ENCODE results near the gene RTP2. TPM values are rescaled to one million over a fixed set of nuclear protein-coding genes. Genes with fewer than 3 reads are reported as not detected.
"Not testable (repeated sequence)": the region's sequence is repeated elsewhere in the genome, so short reads cannot be mapped to it uniquely, and the experiment has no call there.

Gene RTP2
- total RNA-seq, 1 donor from 2014 or later = not detected

- DNase-seq (ENCODE audit: low spot score) (no peak), ATAC-seq (no peak)
- intact Hi-C loops (cut with DNase I) = no loop called here
Observed at GRCh38 chr3:187685948-187686347, 16.4 kb downstream of the RTP2 start.

GRCh38 chr3:187684880-187685279 is 17.5 kb downstream of the RTP2 start:
- ATAC-seq (no peak), DNase-seq (ENCODE audit: low spot score) (no peak)
- intact Hi-C loops (cut with DNase I) = no loop called here

- ATAC-seq (no peak), DNase-seq (ENCODE audit: low spot score) (no peak)
- intact Hi-C loops (cut with DNase I) = no loop called here
Observed at GRCh38 chr3:187684444-187684843, 17.9 kb downstream of the RTP2 start.

GRCh38 chr3:187681756-187682155 is 20.6 kb downstream of the RTP2 start:
- ATAC-seq; DNase-seq (ENCODE audit: low spot score); intact Hi-C loops (cut with DNase I): not testable (repeated sequence)

GRCh38 chr3:187679638-187680396 is 22.5 kb downstream of the RTP2 start:
- intact Hi-C loops (cut with DNase I) = loop anchor here (5.0 kb wide), 1 partner anchor 363 kb away; no protein-coding TSS in a partner anchor
- peak; percentile 88 for DNase-seq (ENCODE audit: low spot score)
- peak; percentile 92 for ATAC-seq

- intact Hi-C loops (cut with DNase I) = loop anchor here (5.0 kb wide), 1 partner anchor 361 kb away; no protein-coding TSS in a partner anchor
- DNase-seq (ENCODE audit: low spot score) (peak; percentile 68), ATAC-seq (peak; percentile 83)
Observed at GRCh38 chr3:187678726-187679268, 23.6 kb downstream of the RTP2 start.

- intact Hi-C loops (cut with DNase I) = loop anchor here (5.0 kb wide), 1 partner anchor 360 kb away; no protein-coding TSS in a partner anchor
- no peak for ATAC-seq
- DNase-seq (ENCODE audit: low spot score) = no peak
Observed at GRCh38 chr3:187677604-187678003, 24.8 kb downstream of the RTP2 start.

- intact Hi-C loops (cut with DNase I) = no loop called here
- no peak for DNase-seq (ENCODE audit: low spot score)
- ATAC-seq = no peak
Observed at GRCh38 chr3:187673012-187673411, 29.3 kb downstream of the RTP2 start.

- ATAC-seq (peak; percentile 64), DNase-seq (ENCODE audit: low spot score) (no peak)
- intact Hi-C loops (cut with DNase I) = no loop called here
Observed at GRCh38 chr3:187669675-187670504, 32.5 kb downstream of the RTP2 start, which contains the start of gene SST. Gene SST (minus strand): TSS chr3:187670394. CDS start chr3:187670291, 103 bp downstream.

GRCh38 chr3:187667526-187667925 is 34.8 kb downstream of the RTP2 start:
- intact Hi-C loops (cut with DNase I) = no loop called here
- DNase-seq (ENCODE audit: low spot score) (no peak), ATAC-seq (no peak)

- DNase-seq (ENCODE audit: low spot score) (no peak), ATAC-seq (no peak)
- intact Hi-C loops (cut with DNase I) = no loop called here
Observed at GRCh38 chr3:187665764-187666402, 36.5 kb downstream of the RTP2 start.

GRCh38 chr3:187665010-187665409 is 37.3 kb downstream of the RTP2 start:
- intact Hi-C loops (cut with DNase I) = no loop called here

GRCh38 chr3:187662848-187663409 is 39.4 kb downstream of the RTP2 start:
- DNase-seq (ENCODE audit: low spot score) (no peak), ATAC-seq (no peak)
- intact Hi-C loops (cut with DNase I) = no loop called here

More at GRCh38 chr3:187665010-187665409, 37.3 kb downstream of the RTP2 start:
- DNase-seq (ENCODE audit: low spot score) (no peak), ATAC-seq (no peak)

- intact Hi-C loops (cut with DNase I) = no loop called here
- ATAC-seq = no peak
- no peak for DNase-seq (ENCODE audit: low spot score)
Observed at GRCh38 chr3:187661267-187661666, 41.1 kb downstream of the RTP2 start.

GRCh38 chr3:187651282-187651681 is 51.1 kb downstream of the RTP2 start:
- no peak for DNase-seq (ENCODE audit: low spot score)
- no peak for ATAC-seq
- intact Hi-C loops (cut with DNase I) = no loop called here
